ENCODE results near the gene RTTN.
"Not testable (repeated sequence)": the region's sequence is repeated elsewhere in the genome, so short reads cannot be mapped to it uniquely, and the experiment has no call there.

Gene RTTN

GRCh38 chr18:70116949-70117348 is 88.5 kb downstream of the RTTN start:
- H3K4me3 ChIP-seq (ENCODE audit: control insufficient read depth, low read depth, low read length) = no peak overlapping the region
- TF ChIP-seq CTCF (IDR thresholded peaks at IDR 0.05; ENCODE audit: control insufficient read depth, insufficient read depth, low read depth, low read length, missing control alignments) = no peak
- no peak for DNase-seq (ENCODE audit: low read depth)

GRCh38 chr18:70113511-70113910 is 92.0 kb downstream of the RTTN start:
- no peak overlapping the region for H3K4me3 ChIP-seq (ENCODE audit: control insufficient read depth, low read depth, low read length)
- no peak for DNase-seq (ENCODE audit: low read depth)
- TF ChIP-seq CTCF (IDR thresholded peaks at IDR 0.05; ENCODE audit: control insufficient read depth, insufficient read depth, low read depth, low read length, missing control alignments) = no peak

GRCh38 chr18:70110678-70111077 is 94.8 kb downstream of the RTTN start:
- H3K4me3 ChIP-seq (ENCODE audit: control insufficient read depth, low read depth, low read length) = no peak overlapping the region
- DNase-seq (ENCODE audit: low read depth) = no peak
- TF ChIP-seq CTCF (IDR thresholded peaks at IDR 0.05; ENCODE audit: control insufficient read depth, insufficient read depth, low read depth, low read length, missing control alignments) = no peak

- no peak for DNase-seq (ENCODE audit: low read depth)
- no peak for TF ChIP-seq CTCF (IDR thresholded peaks at IDR 0.05; ENCODE audit: control insufficient read depth, insufficient read depth, low read depth, low read length, missing control alignments)
- H3K4me3 ChIP-seq (ENCODE audit: control insufficient read depth, low read depth, low read length) = no peak overlapping the region
Measured at GRCh38 chr18:70107091-70107490, 98.4 kb downstream of the RTTN start.

- not testable (repeated sequence) for DNase-seq (ENCODE audit: low read depth); H3K4me3 ChIP-seq (ENCODE audit: control insufficient read depth, low read depth, low read length)
Measured at GRCh38 chr18:70102854-70103253, 102.6 kb downstream of the RTTN start.

- TF ChIP-seq CTCF (IDR thresholded peaks at IDR 0.05; ENCODE audit: control insufficient read depth, insufficient read depth, low read depth, low read length, missing control alignments) = no peak
- no peak overlapping the region for H3K4me3 ChIP-seq (ENCODE audit: control insufficient read depth, low read depth, low read length)
- no peak for DNase-seq (ENCODE audit: low read depth)
Measured at GRCh38 chr18:70089858-70090257, 115.6 kb downstream of the RTTN start.

- H3K4me3 ChIP-seq (ENCODE audit: control insufficient read depth, low read depth, low read length) = no peak overlapping the region
- no peak for DNase-seq (ENCODE audit: low read depth)
- TF ChIP-seq CTCF (IDR thresholded peaks at IDR 0.05; ENCODE audit: control insufficient read depth, insufficient read depth, low read depth, low read length, missing control alignments) = no peak
Measured at GRCh38 chr18:70086085-70086484, 119.4 kb downstream of the RTTN start.
